ENCODE data around the gene NCKIPSD.

The NCKIPSD gene

DNA sequence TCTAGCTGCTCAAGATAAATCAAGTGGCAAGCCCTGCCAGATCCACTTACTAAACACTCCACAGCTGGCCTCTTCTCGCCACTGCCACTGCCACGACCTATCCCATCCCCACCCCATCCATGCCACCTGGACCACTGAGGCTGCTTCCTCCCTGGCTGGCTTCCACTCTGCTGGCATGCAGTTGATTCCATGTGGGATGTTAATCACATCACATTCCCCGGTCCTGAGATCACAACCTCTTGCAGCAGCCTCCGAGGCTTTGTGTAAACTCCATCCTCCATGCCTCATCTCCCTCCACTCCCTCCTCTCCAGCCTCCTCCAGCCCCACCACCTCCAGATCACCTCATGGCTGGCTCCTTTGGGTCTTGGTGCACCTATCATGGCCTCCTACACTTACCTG lies 7.7 kb downstream of the NCKIPSD start:
- DNase-seq: no peak

DNA sequence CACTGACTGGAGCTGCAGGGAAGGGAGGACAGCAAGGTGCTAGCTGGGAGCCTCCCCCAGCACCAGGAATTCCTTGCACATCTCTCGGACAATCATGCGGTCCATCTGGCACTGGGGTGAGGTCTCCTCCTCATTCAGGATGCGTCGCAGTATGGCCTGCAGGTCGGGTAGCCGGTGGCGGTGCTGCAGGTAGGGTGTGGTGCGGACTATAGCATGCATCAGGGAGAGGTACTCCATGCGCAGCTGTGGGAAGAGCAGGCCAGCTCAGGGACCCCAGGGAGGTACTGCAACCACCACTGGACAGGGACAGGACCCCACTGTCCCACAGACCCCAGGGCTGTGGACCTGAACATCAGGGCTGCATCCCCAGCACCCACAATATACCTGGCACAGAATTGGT lies 11.2 kb downstream of the NCKIPSD start:
- DNase-seq: no peak

DNA sequence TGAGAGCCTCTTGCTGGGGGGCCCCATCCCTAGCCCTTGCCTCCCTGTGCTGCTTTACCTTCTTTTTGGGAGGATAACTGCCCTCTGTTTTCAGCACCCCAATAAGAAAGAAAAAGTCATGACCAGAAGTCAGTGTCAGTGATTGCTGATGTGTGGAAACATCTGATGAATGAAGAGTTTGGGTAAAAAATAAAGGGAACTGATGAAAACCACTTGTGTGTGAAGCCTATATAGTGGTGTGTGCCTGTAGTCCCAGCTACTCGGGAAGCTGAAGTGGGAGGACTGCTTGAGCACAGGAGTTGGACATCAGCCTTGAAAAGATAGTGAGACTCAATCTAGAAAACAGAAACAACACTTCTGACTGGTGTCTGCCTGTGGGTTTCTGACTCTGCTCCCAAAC lies 13.2 kb downstream of the NCKIPSD start:
- DNase-seq: no peak

DNA sequence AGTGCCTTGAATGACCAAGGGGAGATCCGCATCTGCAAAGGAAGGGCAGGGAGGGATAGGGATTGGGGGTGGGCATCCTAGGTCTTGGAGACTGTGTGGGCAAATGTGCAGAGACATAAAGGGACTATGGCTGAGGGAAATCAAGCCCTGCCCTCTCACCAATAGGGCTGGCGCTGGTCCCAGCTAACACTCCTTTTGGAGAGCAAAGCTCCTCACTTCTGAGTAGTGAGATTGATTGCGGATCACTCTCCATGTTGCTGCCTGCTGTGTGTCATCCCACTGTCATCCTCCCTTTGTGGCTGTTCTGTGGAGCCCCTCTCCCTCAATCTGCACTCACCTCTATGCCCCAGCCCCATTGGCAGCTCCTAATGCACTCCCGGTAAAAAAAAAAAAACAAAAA lies 20.8 kb downstream of the NCKIPSD start:
- DNase-seq: no peak

DNA sequence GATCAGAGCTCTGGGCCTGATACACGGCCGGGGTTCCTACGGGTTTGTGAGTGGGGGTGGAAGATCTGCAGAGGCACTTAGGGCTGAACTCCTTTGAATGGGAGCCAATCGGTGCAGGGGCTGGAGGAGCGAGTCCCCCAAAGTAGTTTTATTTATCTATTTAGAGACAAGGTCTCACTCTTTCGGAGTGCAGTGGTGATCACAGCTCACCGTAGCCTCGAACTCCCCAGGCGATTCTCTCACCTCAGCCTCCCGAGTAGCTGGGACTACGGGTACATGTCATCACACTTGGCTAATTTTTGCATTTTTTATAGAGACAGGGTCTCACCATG lies 21.4 kb downstream of the NCKIPSD start:
- no peak for DNase-seq

DNA sequence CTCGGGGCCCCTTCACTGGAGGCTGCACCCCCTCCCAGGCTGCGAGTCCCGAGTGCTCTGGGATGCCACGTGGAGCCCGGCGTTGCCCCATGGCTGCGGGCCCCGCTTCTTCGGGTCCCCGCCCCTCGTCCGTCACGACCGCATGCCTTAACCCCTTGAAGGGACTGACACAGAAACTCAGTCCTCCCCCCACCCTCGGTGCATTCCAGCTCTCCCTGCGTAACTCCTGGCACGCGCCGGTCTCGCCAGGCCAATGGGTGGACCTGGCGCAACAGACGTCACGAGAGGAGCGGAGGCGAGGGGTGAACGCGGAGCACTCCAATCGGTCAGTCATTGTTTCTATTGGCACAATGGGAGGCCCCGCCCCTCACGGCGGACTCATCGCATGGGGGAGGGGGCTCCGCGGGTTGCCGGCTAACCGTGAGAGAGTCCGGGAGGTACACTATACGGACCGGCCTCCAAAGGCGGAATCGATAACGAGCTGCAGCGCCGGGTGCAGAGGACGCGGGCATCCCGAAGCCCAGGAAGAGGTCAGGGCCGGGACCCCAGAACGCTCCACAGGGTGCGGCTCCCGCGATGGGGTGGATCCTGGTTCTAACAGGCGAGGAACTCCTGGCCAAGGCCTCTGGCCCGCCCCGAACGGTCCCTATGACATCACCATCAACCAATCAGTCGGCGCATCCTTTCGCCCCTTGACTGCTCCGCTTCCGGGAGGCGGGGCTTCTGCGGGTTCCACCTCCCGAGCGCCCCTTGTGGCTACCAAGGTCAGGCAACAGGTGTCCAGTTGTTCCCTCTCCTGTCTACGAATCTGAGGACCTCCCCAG lies 22.0 kb downstream of the NCKIPSD start:
- DNase-seq: peak; percentile 71 to 81 (median 74)

DNA sequence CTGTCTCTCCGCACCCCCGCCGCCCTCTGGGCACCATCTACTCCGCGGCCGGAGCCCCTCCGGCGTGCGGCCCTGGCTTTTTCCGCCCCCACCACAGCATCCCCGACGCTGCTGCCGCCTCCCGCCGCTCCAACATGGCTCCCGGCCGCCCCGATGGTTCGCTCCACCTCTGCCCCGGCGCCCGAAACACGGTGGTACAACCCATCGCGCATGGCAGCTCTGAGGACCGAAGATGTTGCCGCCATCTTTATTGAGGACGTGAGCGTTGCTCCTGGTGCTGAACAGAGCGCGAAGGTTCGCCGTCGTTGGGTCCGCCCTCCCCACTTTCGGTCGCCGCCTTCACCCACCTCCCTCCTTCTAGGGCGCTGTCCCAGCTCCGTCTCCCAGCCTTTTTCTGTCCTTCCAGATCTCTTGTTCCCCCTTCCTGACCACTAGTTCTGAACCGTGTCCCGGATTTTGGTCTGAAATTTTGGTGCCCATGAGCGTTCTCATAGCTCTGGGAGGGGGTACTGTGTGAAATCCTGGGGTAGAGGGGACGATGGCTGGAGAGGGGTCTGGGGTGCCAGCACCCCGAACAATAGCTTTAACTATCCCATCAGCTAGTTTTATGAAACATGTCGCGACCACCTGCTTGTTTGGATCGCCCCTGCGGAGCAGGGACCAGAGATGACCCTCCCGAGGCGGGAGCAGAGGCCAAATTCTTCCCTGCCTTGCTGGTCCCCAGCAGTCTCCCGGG lies 22.8 kb downstream of the NCKIPSD start, which contains the start of gene CELSR3:
TSS of gene CELSR3 (minus strand) at position 134 of the 736 bp plus-strand sequence. CDS start 252 bp downstream, outside the sequence.
- DNase-seq: peak; percentile 20 to 25 (median 22)

DNA sequence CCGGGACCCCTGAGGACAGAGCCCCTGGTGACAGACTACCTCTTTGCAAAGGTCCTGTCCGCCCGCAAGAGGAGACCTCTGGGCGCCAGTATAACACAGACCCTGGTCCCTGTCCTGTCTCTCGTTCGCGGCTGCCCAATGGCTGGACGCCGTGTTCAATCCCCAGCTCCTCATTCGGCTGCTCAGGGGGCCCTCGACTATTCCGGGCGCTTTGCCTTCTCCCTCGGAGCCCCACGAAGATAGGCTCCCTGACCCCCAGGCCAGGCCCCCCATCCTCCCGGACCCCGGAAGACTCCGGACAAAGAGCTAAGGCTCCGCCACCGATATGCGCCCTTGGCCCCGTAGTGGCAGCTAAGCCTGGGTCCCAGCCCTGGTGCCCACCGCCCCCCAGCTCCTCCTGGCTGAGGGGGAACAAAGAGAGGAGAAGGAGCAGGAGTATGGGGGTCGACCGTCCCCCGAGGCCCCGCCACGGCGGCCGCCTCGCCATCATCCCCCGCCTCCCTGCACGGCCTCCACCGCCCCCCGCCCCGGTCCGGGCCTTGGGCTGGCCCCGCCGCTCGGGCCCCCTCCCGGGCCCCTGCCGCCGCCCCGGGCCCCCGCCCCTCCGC lies 23.5 kb downstream of the NCKIPSD start:
- no peak for DNase-seq

DNA sequence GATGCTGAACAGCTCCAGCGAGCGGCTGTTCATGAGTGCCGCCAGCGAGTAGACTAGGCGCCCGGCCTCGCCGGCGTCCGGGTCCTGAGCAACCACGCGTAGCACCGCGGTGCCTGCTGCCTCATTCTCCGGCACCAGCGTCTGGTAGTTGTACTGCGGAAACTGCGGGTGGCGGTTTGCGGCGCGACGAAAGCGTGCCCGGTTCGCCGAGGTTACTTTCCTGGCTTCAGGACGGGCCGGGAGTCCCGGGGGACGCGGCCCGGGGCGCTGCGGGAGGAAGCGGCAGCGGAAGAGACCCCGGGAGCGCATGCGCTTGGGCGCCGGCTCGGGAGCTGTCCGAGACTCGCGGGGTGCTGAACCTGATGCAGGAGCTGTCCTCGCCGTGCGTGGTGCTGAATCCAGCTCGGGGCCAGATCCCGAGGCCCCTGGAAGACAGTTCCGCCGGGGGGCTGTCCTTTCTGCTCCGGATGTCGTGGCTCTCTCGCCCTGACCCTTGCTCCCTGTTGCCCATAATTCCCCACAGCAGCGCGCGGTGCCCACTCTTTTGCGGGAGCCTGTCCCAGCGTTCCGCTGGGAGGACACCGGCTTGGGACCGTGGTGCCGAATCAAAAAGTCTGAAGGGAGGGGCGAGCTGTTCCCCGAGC lies 24.1 kb downstream of the NCKIPSD start:
- DNase-seq: peak; percentile 41 to 58 (median 53)

DNA sequence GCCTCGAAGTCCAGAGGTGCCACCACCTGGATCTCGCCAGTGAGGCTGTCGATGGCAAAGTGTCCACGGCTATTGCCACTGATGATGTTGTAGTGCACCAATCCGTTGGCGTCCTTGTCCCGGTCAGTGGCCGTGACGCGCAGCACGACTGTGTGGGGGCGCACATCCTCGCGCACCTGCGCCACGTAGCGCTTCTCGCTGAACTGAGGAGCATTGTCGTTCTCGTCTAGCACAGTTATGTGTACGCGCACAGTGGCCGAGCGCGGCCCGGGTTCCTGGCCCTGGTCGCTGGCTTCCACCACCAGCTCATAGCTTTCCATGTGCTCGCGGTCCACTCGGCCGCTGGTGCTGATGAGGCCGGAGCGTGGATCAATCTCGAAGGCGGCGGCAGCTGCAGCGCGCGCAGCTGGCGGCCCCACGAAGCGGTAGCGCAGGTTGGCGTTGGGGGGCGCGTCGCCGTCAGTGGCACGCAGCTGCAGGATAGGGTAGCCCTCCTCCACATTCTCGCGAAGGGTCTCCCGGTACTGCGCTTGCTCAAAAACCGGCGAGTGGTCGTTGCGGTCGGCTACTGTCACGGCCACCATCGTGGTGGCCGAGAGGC lies 24.8 kb downstream of the NCKIPSD start:
- no peak for DNase-seq

DNA sequence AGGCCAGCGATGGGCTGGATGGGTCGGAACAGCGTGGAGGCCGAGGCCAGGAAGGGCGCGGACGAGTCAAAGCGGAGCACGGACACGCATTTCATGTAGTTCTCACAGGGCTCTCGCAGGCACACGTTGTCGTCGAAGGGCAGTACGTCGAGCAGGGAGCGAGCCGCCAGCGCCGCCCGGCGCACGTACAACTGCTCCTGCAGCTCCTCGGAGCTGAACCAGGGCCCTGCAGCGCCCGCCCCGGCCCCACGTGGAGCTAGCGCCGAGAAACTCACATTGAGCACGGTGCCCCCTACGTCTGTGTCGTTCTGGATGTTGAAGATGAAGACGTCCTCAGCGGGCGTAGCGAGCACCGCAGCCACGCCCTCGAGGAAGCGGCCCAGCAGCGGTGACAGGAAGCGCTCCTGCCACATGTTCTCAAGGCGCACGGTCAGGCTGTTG lies 28.9 kb downstream of the NCKIPSD start:
- DNase-seq: no peak

DNA sequence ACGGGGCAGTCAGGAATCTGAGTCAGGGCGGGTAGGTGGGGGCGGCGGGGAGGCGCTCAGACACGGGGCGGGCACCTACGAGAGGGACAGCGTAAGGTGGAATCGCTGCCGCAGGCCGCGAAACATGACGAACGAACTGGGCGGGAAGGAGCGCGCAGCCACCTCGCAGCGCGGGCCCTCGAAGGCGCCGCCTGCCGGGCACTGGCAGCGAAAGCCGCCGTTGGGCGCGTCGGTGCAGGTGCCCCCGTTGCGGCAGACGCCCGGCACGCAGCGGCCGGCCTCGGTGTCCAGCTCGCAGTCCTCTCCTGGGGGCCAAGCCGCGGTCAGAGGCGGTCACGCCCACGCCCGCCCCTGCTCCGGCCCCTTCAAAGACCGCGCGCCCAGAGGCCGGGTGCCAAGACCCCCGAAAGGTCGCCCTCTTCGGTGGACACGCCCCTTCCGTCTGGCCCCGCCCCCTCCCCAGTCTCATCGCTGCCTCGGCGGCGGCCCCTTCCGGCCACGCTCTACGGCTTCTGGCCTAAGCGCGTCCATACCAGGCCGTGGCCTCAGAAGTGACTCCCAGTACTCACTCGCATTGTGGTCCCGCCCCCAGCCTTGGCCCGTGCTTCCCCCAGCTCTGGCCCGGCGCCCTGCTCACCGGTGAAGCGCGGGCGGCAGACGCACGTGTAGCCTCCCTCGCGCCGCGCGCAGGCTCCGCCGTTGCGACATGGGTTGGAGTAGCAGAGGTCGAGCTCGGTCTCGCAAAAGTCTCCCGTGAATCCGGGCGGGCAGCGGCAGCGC lies 29.5 kb downstream of the NCKIPSD start:
- peak; percentile 64 to 77 (median 72) for DNase-seq

DNA sequence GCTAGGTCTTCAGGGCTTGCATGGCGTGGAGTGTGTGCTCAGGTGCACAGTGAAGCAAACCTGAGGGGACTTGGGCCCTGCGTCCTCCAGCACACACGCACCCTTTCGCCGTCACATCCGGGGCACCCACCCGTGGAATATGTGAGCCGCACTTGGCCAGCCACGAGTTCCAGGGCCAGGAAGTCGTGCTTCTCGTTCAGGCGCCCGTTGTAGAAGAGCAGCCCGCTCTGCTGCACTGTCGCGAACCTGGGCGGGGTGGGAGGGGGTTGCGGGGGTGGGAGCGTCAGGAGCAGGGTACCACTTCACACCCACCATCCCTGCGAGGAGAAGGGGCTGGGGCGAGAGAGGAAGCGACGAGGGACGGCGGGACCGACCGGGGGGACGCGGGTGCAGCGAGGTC lies 30.1 kb downstream of the NCKIPSD start:
- peak in 3 of 4 experiments; percentile 27 to 44 (median 40) for DNase-seq

DNA sequence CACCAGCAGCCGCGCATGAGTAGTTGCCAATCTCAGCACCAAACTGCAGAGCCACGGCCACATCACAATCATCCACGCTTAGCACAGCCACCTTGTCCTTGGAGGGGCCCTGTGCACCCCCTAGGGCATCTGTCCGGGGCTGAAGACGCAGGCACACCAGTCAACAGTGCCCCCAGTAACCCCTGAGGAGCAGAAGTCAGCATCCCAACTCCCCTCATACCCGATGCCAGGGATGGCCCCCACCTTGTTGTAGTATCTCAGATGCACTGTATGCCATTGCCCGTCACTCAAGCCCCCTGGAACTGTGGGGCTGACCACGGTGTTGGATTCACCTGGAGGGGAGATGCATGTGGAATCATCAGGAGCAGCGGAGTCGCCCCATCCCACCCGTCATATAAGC lies 30.7 kb downstream of the NCKIPSD start:
- no peak for DNase-seq

DNA sequence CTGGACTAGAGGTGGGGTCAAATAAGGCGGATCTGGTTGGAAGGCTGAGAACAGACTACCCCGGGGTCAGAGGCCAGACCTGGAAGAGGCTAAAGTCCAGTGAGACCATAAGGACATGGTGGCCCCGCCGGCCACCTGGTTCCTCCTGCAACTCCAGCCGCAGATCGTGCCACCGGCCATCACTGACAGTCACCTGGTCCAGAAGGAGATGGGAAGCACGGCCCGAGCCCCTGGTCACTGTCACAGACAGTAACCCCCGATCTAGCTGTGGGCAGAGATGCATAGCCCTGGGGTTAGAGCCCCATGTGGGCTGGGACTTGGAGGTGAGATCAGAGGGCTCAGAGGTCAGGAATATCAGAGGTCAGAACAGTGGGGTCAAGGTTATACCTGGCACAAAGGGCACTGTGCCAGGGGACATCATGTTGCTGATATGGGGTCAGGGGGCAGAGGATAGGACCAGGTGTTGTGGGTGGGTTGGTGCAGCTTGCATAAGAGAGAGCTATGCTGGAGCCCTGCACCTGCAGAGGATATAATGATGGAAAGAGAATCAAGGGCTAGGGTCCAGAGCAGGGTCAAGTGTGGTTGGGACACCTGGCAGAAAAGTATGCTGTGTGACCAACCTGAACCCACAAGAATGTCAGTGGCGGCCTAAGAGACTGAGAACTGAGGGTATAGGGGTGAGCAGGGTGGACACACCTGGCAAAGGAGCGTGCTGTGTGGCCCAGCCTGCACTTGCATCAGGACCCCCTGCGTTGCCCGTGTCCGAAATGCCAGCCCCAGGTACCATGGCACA lies 32.6 kb downstream of the NCKIPSD start:
- DNase-seq: no peak

DNA sequence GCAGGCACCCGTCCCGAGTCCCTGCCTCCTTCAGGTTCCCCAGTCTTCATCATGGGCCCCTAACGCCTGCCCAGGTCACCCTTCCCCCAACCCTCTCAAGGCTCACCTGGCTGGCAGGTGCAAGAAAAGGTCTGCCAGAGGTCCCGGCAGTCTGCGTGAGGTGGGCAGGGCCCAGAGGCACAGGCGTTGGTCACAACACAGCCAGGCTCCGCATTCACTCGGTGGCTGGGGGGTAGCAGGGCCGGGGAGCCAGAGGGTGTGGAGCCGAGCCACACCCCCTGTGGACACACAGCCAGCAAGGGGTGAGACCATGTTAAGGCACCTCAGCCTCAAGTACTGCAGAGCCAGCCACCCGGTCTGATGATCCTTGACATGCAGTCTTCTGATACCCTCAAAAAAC lies 33.9 kb downstream of the NCKIPSD start:
- DNase-seq: no peak

DNA sequence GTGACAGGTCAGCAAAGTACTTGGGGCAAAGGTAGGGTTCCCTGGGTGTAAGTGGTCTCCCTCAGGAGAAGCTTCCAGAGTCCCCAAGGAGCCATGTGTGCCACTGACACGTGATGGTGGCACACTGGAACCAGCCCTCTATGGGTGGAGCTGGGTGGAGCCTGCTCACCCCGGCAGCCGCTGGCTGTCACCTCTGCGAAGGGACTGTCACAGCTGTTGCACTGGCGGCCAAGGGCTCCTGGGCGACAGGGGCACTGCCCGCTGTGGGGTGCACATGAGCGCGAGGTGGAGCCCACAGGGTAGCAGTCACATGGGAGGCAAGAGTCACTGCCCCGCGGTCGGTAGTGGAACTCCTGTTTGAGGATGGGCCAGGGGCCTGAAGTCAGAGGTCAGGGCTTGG lies 35.0 kb downstream of the NCKIPSD start:
- DNase-seq: no peak

DNA sequence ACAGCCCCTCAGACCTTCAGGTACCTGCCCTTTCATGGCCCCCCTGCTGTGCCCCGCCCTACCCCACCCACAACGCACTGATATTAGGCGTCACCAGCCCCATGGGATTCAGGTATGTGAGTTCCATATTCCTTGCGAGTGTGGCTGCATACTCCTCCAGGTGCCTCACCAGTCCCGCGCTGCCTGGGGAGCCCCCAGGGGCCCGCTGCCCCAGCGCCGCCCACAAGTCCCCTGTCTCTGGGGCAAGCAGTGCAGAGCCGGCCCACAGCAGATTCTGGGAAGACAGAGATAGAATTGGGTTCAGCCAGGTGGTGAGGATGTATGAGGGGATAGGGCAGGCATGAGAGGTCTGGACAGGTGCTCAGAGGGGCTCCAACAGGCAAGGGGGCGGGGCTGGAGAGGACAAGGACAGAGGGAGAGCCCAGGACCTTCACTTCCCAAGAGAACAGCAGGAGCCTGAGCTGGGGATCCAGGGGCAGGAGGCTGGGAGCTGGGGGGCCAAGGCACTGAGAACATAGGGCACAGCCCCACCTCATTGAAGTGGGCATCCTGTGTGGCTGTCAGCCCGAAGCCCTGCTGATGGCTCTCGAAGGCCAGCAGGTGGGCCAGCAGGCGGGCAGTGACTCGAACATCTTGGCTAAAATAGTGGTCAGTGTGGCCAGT lies 37.4 kb downstream of the NCKIPSD start:
- DNase-seq: no peak

DNA sequence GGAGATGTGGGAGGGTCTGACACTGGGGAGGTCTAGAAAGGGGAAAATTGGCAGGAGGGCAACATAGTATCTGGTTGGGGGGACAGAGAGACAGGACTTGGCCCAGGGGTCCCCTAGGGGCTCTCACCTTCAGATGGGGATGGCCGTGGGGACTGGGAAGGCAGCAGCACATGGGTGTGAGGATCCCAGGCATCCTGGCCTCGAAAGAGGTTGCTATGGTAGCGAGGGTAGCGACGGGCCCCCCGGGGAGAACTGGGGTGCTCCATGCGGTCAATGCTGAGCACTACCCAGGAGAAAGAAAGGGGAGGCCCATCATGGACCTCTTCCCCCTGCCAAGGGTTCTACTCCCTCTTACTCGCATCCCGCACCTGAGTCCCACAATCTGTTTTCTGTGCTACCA lies 38.0 kb downstream of the NCKIPSD start:
- no peak for DNase-seq

DNA sequence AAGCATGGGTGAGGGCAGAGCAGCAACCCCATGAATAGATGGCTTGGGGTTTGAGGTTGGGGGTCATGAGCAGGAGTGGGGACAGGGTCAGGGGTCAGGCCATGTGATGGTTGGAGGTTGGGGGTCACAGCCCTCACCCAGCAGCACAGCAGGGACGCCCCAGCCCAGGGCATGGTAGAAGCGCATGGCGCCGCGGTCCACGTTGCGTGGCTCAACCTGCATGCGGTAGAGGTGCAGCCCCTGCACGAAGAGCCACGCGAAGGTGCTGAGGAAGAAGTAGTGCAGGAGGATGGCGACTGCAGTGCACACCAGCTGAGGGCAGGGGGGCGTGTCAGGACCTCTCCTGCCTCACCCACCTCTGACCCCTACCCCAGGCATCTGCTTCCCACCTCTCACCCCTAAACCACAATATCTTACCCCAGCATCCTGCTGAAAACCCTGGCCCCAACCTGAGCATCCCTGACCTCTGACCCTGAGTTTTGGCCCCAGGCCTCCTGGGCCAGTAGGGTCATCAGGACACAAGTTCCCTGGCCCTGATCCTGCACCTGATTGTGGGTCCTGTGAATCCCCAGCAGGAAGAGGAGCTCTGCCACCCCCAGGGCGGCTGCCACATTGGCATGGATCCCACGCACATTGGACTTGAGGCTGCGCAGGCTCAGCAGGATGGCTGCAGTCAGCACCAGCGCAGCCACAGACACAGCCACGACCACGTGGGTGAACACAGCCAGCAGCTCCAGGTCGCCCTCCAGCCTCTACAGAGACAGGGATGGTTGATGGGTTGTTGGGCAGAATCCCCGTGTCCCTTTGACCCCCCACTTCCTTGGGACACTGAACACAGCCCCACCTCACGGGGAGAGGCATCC lies 40.6 kb downstream of the NCKIPSD start:
- DNase-seq: no peak
